Right lobe of liver (tissue), 6 donors: ENCODE results near the gene RASSF8. TPM values are rescaled to one million over a fixed set of nuclear protein-coding genes. Genes with fewer than 3 reads are reported as not detected.

Source experiments
- ATAC-seq, 4 donors: fragments of 200-7000 bp; cut with Tn5 transposase; one replicate each; pipeline ENCODE4 v1.9.1; 2020; ENCODE audit warnings: mild to moderate bottlenecking in 4 of 4, moderate library complexity in 4 of 4
- DNase-seq, 3 donors: peaks; one replicate each; pipeline ENCODE4 v3.0.0-alpha.2; 2020
- H3K27ac ChIP-seq, 3 donors: fragments of 200-600 bp; one replicate each; pipeline ENCODE4 v1.8.0; 2022
- H3K27me3 ChIP-seq, 2 donors: fragments of 200-600 bp; one replicate each; pipeline ENCODE4 v1.8.0; 2022
- H3K36me3 ChIP-seq, 4 donors: fragments of 200-600 bp; sonication (generic) in 1 of 4; one replicate each; pipeline versions ENCODE4 v1.5.1 to v1.8.0; 2017 to 2022; ENCODE audit warnings: control low read depth in 1 of 4
- H3K4me1 ChIP-seq, 4 donors: fragments of 200-600 bp; sonication (generic) in 1 of 4; one replicate each; pipeline versions ENCODE4 v1.5.1 to v1.8.0; 2017 to 2022; ENCODE audit warnings: control low read depth in 1 of 4
- H3K4me3 ChIP-seq, 3 donors: fragments of 200-600 bp; one replicate each; pipeline ENCODE4 v1.8.0; 2022
- H3K9me3 ChIP-seq, 4 donors: fragments of 200-600 bp; sonication (generic) in 1 of 4; one replicate each; pipeline versions ENCODE4 v1.5.1 to v1.8.0; 2017 to 2022; ENCODE audit warnings: control low read depth in 1 of 4
- CTCF ChIP-seq, 4 donors: fragments of 200-600 bp in 3 of 4; fragments of 450-650 bp in 1 of 4; IDR thresholded peaks; one replicate each; pipeline versions ENCODE4 v1.5.1 to v1.8.0; 2016 to 2022; ENCODE audit warnings: antibody characterized with exemption in 4 of 4, mild to moderate bottlenecking in 2 of 4
- POLR2A ChIP-seq: fragments of 450-650 bp; IDR thresholded peaks from one replicate; pipeline ENCODE4 v1.6.1; 2017; ENCODE audit warnings: antibody characterized with exemption, mild to moderate bottlenecking
- WGBS: methylation state at CpG from one replicate; pipeline ENCODE4 v1.1.6; 2018; ENCODE audit warnings: low coverage, low lambda C conversion rate; ENCODE audit not compliant: insufficient coverage; ENCODE audit errors: missing lambda C conversion rate; 5-methylcytosine and 5-hydroxymethylcytosine counted together
- intact Hi-C, 2 donors: fragments of 100-400 bp; cut with DNase I; formaldehyde crosslinking; loops; one replicate each; pipeline versions ENCODE4 v1.11.2 to v1.14.1; 2022
- total RNA-seq, 6 experiments: library from RNA; depleted of rRNA in 2 of 6; stranded (reverse); fragments of >200 nt in 2 of 6; fragmentation: NEBNext Ultra II Directional in 3 of 6; extraction: Animal tissue kit (Norgen Biotek cat#: 25700) in 3 of 6; gene quantifications; one replicate each; pipeline versions ENCODE4 v1.1.0 to v1.2.4, GENCODE V29; 2016 to 2023
- donor health status: DM: no; HTN: yes; CAD: no.
- donor health status: DM: no; HTN: no; CAD: no.
- donor health status: DM: no; HTN: no; CAD: no.
- donor health status: DM: no; HTN: yes; CAD: no.
- donor health status: DM: no; HTN: yes; CAD: no.

The RASSF8 gene
- total RNA-seq, 6 experiments from 2014 or later: 3.9 to 12.4 (median 7.3) TPM

- no peak for DNase-seq
- WGBS: 67% methylated on average over 2 of the region's 2 CpGs
- H3K36me3 ChIP-seq: no peaks in the 10 kb centered on the region
- intact Hi-C loops: no loop called here
- ATAC-seq: no peak
- no peak overlapping the region for H3K4me3 ChIP-seq
- H3K9me3 ChIP-seq: no peaks in the 10 kb centered on the region
- no peaks in the 10 kb centered on the region for H3K27me3 ChIP-seq
- no peak overlapping the region for H3K27ac ChIP-seq
- TF ChIP-seq CTCF (IDR thresholded peaks at IDR 0.05) (no peak), POLR2A (no peak)
- no peaks in the 10 kb centered on the region for H3K4me1 ChIP-seq
Observed at GRCh38 chr12:26037615-26038220, 79.2 kb downstream of the RASSF8 start.

- 80% methylated on average over 2 of the region's 2 CpGs for WGBS
- H3K27me3 ChIP-seq: no peaks in the 10 kb centered on the region
- intact Hi-C loops: no loop called here
- H3K27ac ChIP-seq: no peak overlapping the region
- H3K4me3 ChIP-seq: no peak overlapping the region
- ATAC-seq: no peak
- H3K9me3 ChIP-seq: no peaks in the 10 kb centered on the region
- no peaks in the 10 kb centered on the region for H3K36me3 ChIP-seq
- H3K4me1 ChIP-seq: no peaks in the 10 kb centered on the region
- no peak for DNase-seq
- TF ChIP-seq POLR2A (no peak), CTCF (IDR thresholded peaks at IDR 0.05) (no peak)
Observed at GRCh38 chr12:26042645-26043044, 84.2 kb downstream of the RASSF8 start.

- TF ChIP-seq POLR2A (no peak), CTCF (IDR thresholded peaks at IDR 0.05) (no peak)
- no peaks in the 10 kb centered on the region for H3K36me3 ChIP-seq
Observed at GRCh38 chr12:26043135-26044006, 84.9 kb downstream of the RASSF8 start.

GRCh38 chr12:26044007-26044394 is 85.5 kb downstream of the RASSF8 start:
- Histone ChIP-seq H3K36me3 (no peaks in the 10 kb centered on the region), H3K4me1 (no peaks in the 10 kb centered on the region), H3K4me3 (no peak overlapping the region), H3K9me3 (no peaks in the 10 kb centered on the region), H3K27me3 (no peaks in the 10 kb centered on the region), H3K27ac (no peak overlapping the region)
- intact Hi-C loops: no loop called here
- no peak for DNase-seq
- no peak for TF ChIP-seq CTCF (IDR thresholded peaks at IDR 0.05)
- no peak for TF ChIP-seq POLR2A
- ATAC-seq: no peak

More at GRCh38 chr12:26043135-26044006, 84.9 kb downstream of the RASSF8 start:
- DNase-seq (no peak), ATAC-seq (no peak)
- H3K4me1 ChIP-seq: no peaks in the 10 kb centered on the region
- WGBS: 78% methylated on average over 10 of the region's 10 CpGs
- H3K9me3 ChIP-seq: no peaks in the 10 kb centered on the region
- H3K27me3 ChIP-seq: no peaks in the 10 kb centered on the region
- H3K4me3 ChIP-seq: no peak overlapping the region
- intact Hi-C loops: no loop called here
- H3K27ac ChIP-seq: no peak overlapping the region
